Chondrocyte (in vitro differentiated cells): ENCODE data around the gene AHNAK2. TPM values are rescaled to one million over a fixed set of nuclear protein-coding genes. Genes with fewer than 3 reads are reported as not detected.

Source experiments
- DNase-seq: peaks from one replicate; pipeline ENCODE4 v3.0.0; 2021; ENCODE audit warnings: mixed read lengths, low spot score
- H3K27ac Mint-ChIP-seq: one replicate; pipeline ENCODE4 v1.8.0; 2021; ENCODE audit warnings: mild to moderate bottlenecking, moderate library complexity, mixed read lengths; ENCODE audit not compliant: unreplicated experiment
- H3K27me3 Mint-ChIP-seq: 2 replicates; pipeline ENCODE4 v1.8.0; 2021; ENCODE audit warnings: low read depth, mixed read lengths
- H3K36me3 Mint-ChIP-seq: 2 replicates; pipeline ENCODE4 v1.8.0; 2021; ENCODE audit warnings: low read depth, mixed read lengths
- H3K4me1 Mint-ChIP-seq: 2 replicates; pipeline ENCODE4 v1.8.0; 2021; ENCODE audit warnings: low read depth, mild to moderate bottlenecking, mixed read lengths
- H3K4me3 Mint-ChIP-seq: one replicate; pipeline ENCODE4 v1.8.0; 2021; ENCODE audit warnings: mild to moderate bottlenecking, moderate library complexity, mixed read lengths; ENCODE audit not compliant: unreplicated experiment
- H3K9me3 Mint-ChIP-seq: 2 replicates; pipeline ENCODE4 v1.8.0; 2021; ENCODE audit warnings: low read depth, mixed read lengths
- total RNA-seq: library from RNA; stranded (reverse); gene quantifications from 3 replicates; pipeline ENCODE4 v1.2.1, GENCODE V29; 2021
- TF ChIP-seq, protein P1 (sequence below): fragments of 200-600 bp; sonication (generic); IDR thresholded peaks from 2 replicates; pipeline ENCODE4 v1.5.0; 2021; ENCODE audit warnings: antibody characterized with exemption, mild to moderate bottlenecking, moderate library complexity

The AHNAK2 gene
- total RNA-seq, 1 donor from 2014 or later = 271 TPM

DNA sequence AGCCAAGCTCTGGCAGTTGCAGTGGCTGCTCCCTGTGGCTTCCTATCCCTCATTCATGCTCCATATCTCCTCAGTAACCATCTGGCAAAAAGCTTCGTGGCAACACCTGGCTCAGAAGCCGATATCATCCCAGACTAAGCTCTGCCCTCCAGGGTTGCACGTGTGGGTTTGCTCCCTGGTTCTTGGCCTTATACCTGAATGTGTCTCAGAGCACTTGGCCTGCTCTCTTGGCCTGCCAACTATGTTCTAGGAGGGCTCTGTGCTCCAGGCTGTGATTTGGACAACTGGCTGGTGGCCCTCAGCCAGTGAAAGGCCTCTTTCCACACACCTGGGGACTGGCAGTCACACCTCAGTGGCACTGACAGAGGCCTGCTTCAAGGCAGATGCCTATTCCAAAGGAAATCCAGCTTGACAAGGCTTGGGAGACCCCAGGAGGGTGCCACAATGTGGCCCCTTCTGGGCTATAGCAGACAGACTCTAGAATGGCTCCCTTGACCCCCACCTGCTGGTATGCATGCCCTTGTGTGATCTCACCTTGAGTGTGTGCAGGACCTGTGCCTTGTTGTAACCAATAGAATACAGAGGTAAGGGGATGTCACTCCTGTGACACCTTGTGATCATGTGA, 43.0 kb downstream of the AHNAK2 start:
- no peak overlapping the region for H3K4me3 Mint-ChIP-seq
- peaks cover 10% of the 10 kb centered on the region for H3K36me3 Mint-ChIP-seq
- H3K4me1 Mint-ChIP-seq = peaks cover 4% of the 10 kb centered on the region
- TF ChIP-seq, protein P1, sequence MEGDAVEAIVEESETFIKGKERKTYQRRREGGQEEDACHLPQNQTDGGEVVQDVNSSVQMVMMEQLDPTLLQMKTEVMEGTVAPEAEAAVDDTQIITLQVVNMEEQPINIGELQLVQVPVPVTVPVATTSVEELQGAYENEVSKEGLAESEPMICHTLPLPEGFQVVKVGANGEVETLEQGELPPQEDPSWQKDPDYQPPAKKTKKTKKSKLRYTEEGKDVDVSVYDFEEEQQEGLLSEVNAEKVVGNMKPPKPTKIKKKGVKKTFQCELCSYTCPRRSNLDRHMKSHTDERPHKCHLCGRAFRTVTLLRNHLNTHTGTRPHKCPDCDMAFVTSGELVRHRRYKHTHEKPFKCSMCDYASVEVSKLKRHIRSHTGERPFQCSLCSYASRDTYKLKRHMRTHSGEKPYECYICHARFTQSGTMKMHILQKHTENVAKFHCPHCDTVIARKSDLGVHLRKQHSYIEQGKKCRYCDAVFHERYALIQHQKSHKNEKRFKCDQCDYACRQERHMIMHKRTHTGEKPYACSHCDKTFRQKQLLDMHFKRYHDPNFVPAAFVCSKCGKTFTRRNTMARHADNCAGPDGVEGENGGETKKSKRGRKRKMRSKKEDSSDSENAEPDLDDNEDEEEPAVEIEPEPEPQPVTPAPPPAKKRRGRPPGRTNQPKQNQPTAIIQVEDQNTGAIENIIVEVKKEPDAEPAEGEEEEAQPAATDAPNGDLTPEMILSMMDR = no peak
- no peak overlapping the region for H3K27ac Mint-ChIP-seq
- H3K9me3 Mint-ChIP-seq = no peaks in the 10 kb centered on the region
- H3K27me3 Mint-ChIP-seq = no peaks in the 10 kb centered on the region
- DNase-seq = no peak

- Mint-ChIP-seq H3K4me1 (peaks cover 4% of the 10 kb centered on the region), H3K9me3 (no peaks in the 10 kb centered on the region), H3K4me3 (peak overlapping the region; percentile 60), H3K36me3 (peaks cover 8% of the 10 kb centered on the region), H3K27me3 (no peaks in the 10 kb centered on the region), H3K27ac (no peak overlapping the region)
- no peak for DNase-seq
- TF ChIP-seq, protein P1 = no peak
Observed at GRCh38 chr14:104933746-104934733, 44.1 kb downstream of the AHNAK2 start.

- H3K4me3 Mint-ChIP-seq = peak overlapping the region; percentile 65
- no peaks in the 10 kb centered on the region for H3K9me3 Mint-ChIP-seq
- H3K27ac Mint-ChIP-seq = no peak overlapping the region
- peak; percentile 94 for DNase-seq
- no peaks in the 10 kb centered on the region for H3K27me3 Mint-ChIP-seq
- TF ChIP-seq, protein P1 = peak; percentile 80
- peaks cover 3% of the 10 kb centered on the region for H3K36me3 Mint-ChIP-seq
- H3K4me1 Mint-ChIP-seq = peaks cover 4% of the 10 kb centered on the region
Observed at GRCh38 chr14:104932676-104933631, 45.2 kb downstream of the AHNAK2 start.

DNA sequence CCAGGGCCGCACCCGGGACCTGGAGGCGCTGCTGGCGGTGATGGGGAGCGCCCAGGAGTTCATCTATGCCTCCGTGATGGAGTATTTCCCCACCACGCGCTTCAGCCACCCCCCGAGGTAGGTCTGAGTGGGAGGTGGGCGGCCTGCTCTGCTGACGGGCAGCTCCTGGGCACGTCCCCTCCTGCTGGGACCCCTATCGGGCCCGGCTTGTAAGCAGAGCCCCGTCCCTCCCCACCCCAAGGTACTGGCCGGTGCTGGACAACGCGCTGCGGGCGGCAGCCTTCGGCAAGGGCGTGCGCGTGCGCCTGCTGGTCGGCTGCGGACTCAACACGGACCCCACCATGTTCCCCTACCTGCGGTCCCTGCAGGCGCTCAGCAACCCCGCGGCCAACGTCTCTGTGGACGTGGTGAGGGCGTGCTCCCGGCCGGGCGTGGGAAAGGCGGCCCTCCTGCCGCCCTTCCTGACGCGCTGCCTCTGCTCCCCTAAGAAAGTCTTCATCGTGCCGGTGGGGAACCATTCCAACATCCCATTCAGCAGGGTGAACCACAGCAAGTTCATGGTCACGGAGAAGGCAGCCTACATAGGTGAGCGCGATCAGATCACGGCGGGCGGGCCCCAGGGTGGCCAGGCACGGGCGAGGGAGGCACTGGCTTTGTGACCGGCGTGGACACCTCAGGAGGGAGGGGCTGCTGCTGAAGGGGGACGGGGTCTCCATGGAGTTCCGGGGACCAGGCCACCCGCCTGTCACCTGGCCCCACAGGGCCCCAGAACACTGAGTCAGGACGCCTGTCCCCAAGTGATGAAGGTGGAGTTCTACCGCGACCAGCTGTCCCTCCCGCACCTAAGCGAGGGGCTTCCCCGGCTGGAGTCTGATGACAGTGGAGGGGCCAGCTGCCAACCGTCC, 46.2 kb downstream of the AHNAK2 start:
- H3K27me3 Mint-ChIP-seq = no peaks in the 10 kb centered on the region
- H3K4me1 Mint-ChIP-seq = peaks cover 4% of the 10 kb centered on the region
- no peaks in the 10 kb centered on the region for H3K36me3 Mint-ChIP-seq
- no peak overlapping the region for H3K27ac Mint-ChIP-seq
- H3K4me3 Mint-ChIP-seq = no peak overlapping the region
- DNase-seq = peak; percentile 94
- H3K9me3 Mint-ChIP-seq = no peaks in the 10 kb centered on the region
- TF ChIP-seq, protein P1 = no peak
